GM19324 (cell line): ENCODE data around the gene MIPOL1.
"Not testable (repeated sequence)": the region's sequence is repeated elsewhere in the genome, so short reads cannot be mapped to it uniquely, and the experiment has no call there.

ENCODE experiments used
- ATAC-seq: cut with Tn5 transposase; IDR thresholded peaks from one replicate; pipeline ENCODE4 v1.9.1; 2021; ENCODE audit warnings: mild to moderate bottlenecking, moderate library complexity; ENCODE audit not compliant: unreplicated experiment, low FRiP score

Gene MIPOL1

GRCh38 chr14:37275963-37276362 is 78.2 kb downstream of the MIPOL1 start:
- no peak for ATAC-seq

GRCh38 chr14:37278636-37279538 is 81.2 kb downstream of the MIPOL1 start:
- no peak for ATAC-seq

GRCh38 chr14:37279818-37280217 is 82.1 kb downstream of the MIPOL1 start:
- no peak for ATAC-seq

GRCh38 chr14:37284760-37285159 is 87.0 kb downstream of the MIPOL1 start:
- ATAC-seq = no peak

GRCh38 chr14:37285220-37285619 is 87.5 kb downstream of the MIPOL1 start:
- no peak for ATAC-seq

- no peak for ATAC-seq
These were observed 92.0 kb downstream of the MIPOL1 start for GRCh38 chr14:37289688-37290087.

- not testable (repeated sequence) for ATAC-seq
These were observed 97.5 kb downstream of the MIPOL1 start for GRCh38 chr14:37295262-37295661.

- ATAC-seq = no peak
These were observed 113.5 kb downstream of the MIPOL1 start for GRCh38 chr14:37311252-37311651.

GRCh38 chr14:37318938-37319337 is 121.2 kb downstream of the MIPOL1 start:
- ATAC-seq = no peak

- ATAC-seq = no peak
These were observed 122.4 kb downstream of the MIPOL1 start for GRCh38 chr14:37320106-37320505.

- no peak for ATAC-seq
These were observed 127.6 kb downstream of the MIPOL1 start for GRCh38 chr14:37325332-37325731.

GRCh38 chr14:37326434-37326833 is 128.7 kb downstream of the MIPOL1 start:
- no peak for ATAC-seq

- ATAC-seq = not testable (repeated sequence)
These were observed 130.2 kb downstream of the MIPOL1 start for GRCh38 chr14:37327933-37328332.

GRCh38 chr14:37328673-37329072 is 130.9 kb downstream of the MIPOL1 start:
- no peak for ATAC-seq

- no peak for ATAC-seq
These were observed 131.7 kb downstream of the MIPOL1 start for GRCh38 chr14:37329189-37330001.

GRCh38 chr14:37330910-37331309 is 133.2 kb downstream of the MIPOL1 start:
- no peak for ATAC-seq

GRCh38 chr14:37340353-37340752 is 142.6 kb downstream of the MIPOL1 start:
- ATAC-seq = no peak

- ATAC-seq = no peak
These were observed 145.8 kb downstream of the MIPOL1 start for GRCh38 chr14:37343307-37344094.

- no peak for ATAC-seq
These were observed 165.9 kb downstream of the MIPOL1 start for GRCh38 chr14:37363661-37364060.

- no peak for ATAC-seq
These were observed 171.7 kb downstream of the MIPOL1 start for GRCh38 chr14:37369425-37369824.

GRCh38 chr14:37375566-37375965 is 177.8 kb downstream of the MIPOL1 start:
- ATAC-seq = no peak
